ENCODE results near the gene SPINK2. TPM values are rescaled to one million over a fixed set of nuclear protein-coding genes. Genes with fewer than 3 reads are reported as not detected.

SPINK2 gene
- polyA plus RNA-seq, 4 donors = not detected

GRCh38 chr4:56803471-56803870 is 18.0 kb downstream of the SPINK2 start:
- DNase-seq (ENCODE audit: low read depth in 4 of 4, low spot score in 3 of 4) = peak in 2 of 4 donors; percentile 52 to 57

- peak; percentile 72 to 80 (median 76) for DNase-seq (ENCODE audit: low read depth in 4 of 4, low spot score in 3 of 4)
Measured at GRCh38 chr4:56799824-56800756, 21.4 kb downstream of the SPINK2 start.

GRCh38 chr4:56799161-56799759 is 22.2 kb downstream of the SPINK2 start:
- no peak for DNase-seq (ENCODE audit: low read depth in 4 of 4, low spot score in 3 of 4)

- no peak for DNase-seq (ENCODE audit: low read depth in 4 of 4, low spot score in 3 of 4)
Measured at GRCh38 chr4:56796211-56796610, 25.3 kb downstream of the SPINK2 start.

GRCh38 chr4:56791316-56791715 is 30.2 kb downstream of the SPINK2 start:
- DNase-seq (ENCODE audit: low read depth in 4 of 4, low spot score in 3 of 4) = no peak

GRCh38 chr4:56790691-56791091 is 30.8 kb downstream of the SPINK2 start:
- DNase-seq (ENCODE audit: low read depth in 4 of 4, low spot score in 3 of 4) = no peak

- DNase-seq (ENCODE audit: low read depth in 4 of 4, low spot score in 3 of 4) = no peak
Measured at GRCh38 chr4:56788081-56788480, 33.4 kb downstream of the SPINK2 start.

GRCh38 chr4:56787380-56787779 is 34.1 kb downstream of the SPINK2 start:
- DNase-seq (ENCODE audit: low read depth in 4 of 4, low spot score in 3 of 4) = peak in 3 of 4 donors; percentile 29 to 54 (median 33)

- peak in 2 of 4 donors; percentile 8 to 16 for DNase-seq (ENCODE audit: low read depth in 4 of 4, low spot score in 3 of 4)
Measured at GRCh38 chr4:56786955-56787354, 34.5 kb downstream of the SPINK2 start.

- no peak for DNase-seq (ENCODE audit: low read depth in 4 of 4, low spot score in 3 of 4)
Measured at GRCh38 chr4:56783986-56784385, 37.5 kb downstream of the SPINK2 start.

- no peak for DNase-seq (ENCODE audit: low read depth in 4 of 4, low spot score in 3 of 4)
Measured at GRCh38 chr4:56782019-56782418, 39.5 kb downstream of the SPINK2 start.

- DNase-seq (ENCODE audit: low read depth in 4 of 4, low spot score in 3 of 4) = no peak
Measured at GRCh38 chr4:56773346-56773745, 48.2 kb downstream of the SPINK2 start.

- no peak for DNase-seq (ENCODE audit: low read depth in 4 of 4, low spot score in 3 of 4)
Measured at GRCh38 chr4:56772134-56772533, 49.4 kb downstream of the SPINK2 start.

GRCh38 chr4:56768763-56769162 is 52.7 kb downstream of the SPINK2 start:
- DNase-seq (ENCODE audit: low read depth in 4 of 4, low spot score in 3 of 4) = no peak

GRCh38 chr4:56768316-56768715 is 53.2 kb downstream of the SPINK2 start:
- no peak for DNase-seq (ENCODE audit: low read depth in 4 of 4, low spot score in 3 of 4)

- DNase-seq (ENCODE audit: low read depth in 4 of 4, low spot score in 3 of 4) = no peak
Measured at GRCh38 chr4:56767567-56767966, 53.9 kb downstream of the SPINK2 start.

GRCh38 chr4:56764775-56765174 is 56.7 kb downstream of the SPINK2 start:
- DNase-seq (ENCODE audit: low read depth in 4 of 4, low spot score in 3 of 4) = no peak

GRCh38 chr4:56764223-56764622 is 57.3 kb downstream of the SPINK2 start:
- no peak for DNase-seq (ENCODE audit: low read depth in 4 of 4, low spot score in 3 of 4)

- no peak for DNase-seq (ENCODE audit: low read depth in 4 of 4, low spot score in 3 of 4)
Measured at GRCh38 chr4:56762484-56763250, 58.8 kb downstream of the SPINK2 start.

- no peak for DNase-seq (ENCODE audit: low read depth in 4 of 4, low spot score in 3 of 4)
Measured at GRCh38 chr4:56760183-56760582, 61.3 kb downstream of the SPINK2 start.

Measured in left renal pelvis (tissue), 4 donors.